ENCODE measurements around the gene LTK. TPM values are rescaled to one million over a fixed set of nuclear protein-coding genes. Genes with fewer than 3 reads are reported as not detected.

The LTK gene
- total and polyA plus RNA-seq, 2 donors from 2014 or later, result 0.91 to 6.7 TPM

DNA sequence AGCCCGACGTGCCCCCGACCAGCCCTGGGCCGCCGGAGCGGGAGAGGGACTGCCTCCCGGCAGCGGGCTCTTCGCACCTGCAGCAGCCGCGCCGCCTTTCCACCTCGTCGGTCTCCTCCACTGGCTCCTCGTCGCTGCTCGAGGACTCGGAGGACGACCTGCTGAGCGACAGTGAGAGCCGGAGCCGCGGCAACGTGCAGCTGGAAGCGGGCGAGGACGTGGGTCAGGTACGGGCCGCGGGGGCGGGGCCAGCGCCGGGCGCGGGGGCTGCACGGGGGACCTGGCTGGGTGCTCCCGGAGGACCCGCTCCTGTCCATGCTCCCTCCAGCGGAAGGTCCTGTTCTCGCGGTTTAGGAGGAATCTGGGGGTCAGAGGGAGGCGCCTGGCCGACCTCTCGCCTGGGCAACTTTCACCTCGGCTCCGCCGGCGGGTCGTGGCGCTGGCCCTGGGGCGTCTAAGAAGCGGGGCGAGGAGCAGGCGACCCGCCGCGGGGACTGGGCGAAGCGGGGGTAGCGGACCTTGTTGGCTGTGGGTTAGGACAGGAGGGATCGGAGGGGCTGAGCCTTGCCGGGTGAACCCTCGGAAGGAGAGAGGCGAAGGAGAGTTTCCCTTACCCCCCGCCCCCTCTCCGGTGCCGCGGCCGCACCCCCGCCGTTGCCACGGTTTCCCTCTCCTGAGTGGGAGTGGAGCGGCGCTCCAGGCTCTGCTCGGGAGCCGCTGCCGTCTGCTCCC lies 19.3 kb downstream of the LTK start:
- Histone ChIP-seq H3K4me3 (ENCODE audit: low read length in 3 of 3) (no peak overlapping the region), H3K9me3 (ENCODE audit: control insufficient read depth in 2 of 3, insufficient read depth in 1 of 3, low read length in 3 of 3) (no peaks in the 10 kb centered on the region), H3K27me3 (ENCODE audit: control insufficient read depth, insufficient read depth, low read length) (peaks cover 9% of the 10 kb centered on the region), H3K9ac (ENCODE audit: low read length in 3 of 3) (no peak overlapping the region), H3K27ac (ENCODE audit: low read depth in 2 of 2, low read length in 2 of 2) (no peak overlapping the region), H3K36me3 (ENCODE audit: control insufficient read depth in 2 of 3, insufficient read depth in 3 of 3, low read length in 3 of 3) (no peaks in the 10 kb centered on the region), H3K4me1 (ENCODE audit: control insufficient read depth in 2 of 3, insufficient read depth in 2 of 3, low read depth in 1 of 3, low read length in 3 of 3) (peaks cover 0 to 16% (median 13%) of the 10 kb centered on the region in 3 donors)
- TF ChIP-seq, protein P1, sequence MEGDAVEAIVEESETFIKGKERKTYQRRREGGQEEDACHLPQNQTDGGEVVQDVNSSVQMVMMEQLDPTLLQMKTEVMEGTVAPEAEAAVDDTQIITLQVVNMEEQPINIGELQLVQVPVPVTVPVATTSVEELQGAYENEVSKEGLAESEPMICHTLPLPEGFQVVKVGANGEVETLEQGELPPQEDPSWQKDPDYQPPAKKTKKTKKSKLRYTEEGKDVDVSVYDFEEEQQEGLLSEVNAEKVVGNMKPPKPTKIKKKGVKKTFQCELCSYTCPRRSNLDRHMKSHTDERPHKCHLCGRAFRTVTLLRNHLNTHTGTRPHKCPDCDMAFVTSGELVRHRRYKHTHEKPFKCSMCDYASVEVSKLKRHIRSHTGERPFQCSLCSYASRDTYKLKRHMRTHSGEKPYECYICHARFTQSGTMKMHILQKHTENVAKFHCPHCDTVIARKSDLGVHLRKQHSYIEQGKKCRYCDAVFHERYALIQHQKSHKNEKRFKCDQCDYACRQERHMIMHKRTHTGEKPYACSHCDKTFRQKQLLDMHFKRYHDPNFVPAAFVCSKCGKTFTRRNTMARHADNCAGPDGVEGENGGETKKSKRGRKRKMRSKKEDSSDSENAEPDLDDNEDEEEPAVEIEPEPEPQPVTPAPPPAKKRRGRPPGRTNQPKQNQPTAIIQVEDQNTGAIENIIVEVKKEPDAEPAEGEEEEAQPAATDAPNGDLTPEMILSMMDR (IDR thresholded peaks at IDR 0.05; ENCODE audit: borderline replicate concordance, extremely low read depth, insufficient read depth), result no peak
- intact Hi-C loops (cut with DNase I), result no loop called here
- no peak for FAIRE-seq
- DNase-seq, result peak; percentile 53 to 82 (median 54)

DNA sequence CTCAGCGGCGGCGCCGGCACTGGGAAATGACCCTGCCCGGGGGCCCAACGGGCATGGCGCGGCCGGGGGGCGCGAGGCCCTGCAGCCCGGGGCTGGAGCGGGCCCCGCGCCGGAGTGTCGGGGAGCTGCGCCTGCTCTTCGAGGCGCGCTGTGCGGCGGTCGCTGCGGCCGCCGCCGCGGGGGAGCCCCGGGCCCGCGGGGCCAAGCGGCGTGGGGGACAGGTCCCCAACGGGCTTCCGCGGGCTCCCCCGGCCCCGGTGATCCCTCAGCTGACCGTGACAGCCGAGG lies 19.8 kb downstream of the LTK start:
- Histone ChIP-seq H3K27ac (ENCODE audit: low read depth in 2 of 2, low read length in 2 of 2) (no peak overlapping the region), H3K9ac (ENCODE audit: low read length in 3 of 3) (no peak overlapping the region), H3K4me3 (ENCODE audit: low read length in 3 of 3) (no peak overlapping the region), H3K4me1 (ENCODE audit: control insufficient read depth in 2 of 3, insufficient read depth in 2 of 3, low read depth in 1 of 3, low read length in 3 of 3) (peaks cover 0 to 16% (median 13%) of the 10 kb centered on the region in 3 donors), H3K27me3 (ENCODE audit: control insufficient read depth, insufficient read depth, low read length) (peaks cover 8% of the 10 kb centered on the region), H3K36me3 (ENCODE audit: control insufficient read depth in 2 of 3, insufficient read depth in 3 of 3, low read length in 3 of 3) (no peaks in the 10 kb centered on the region), H3K9me3 (ENCODE audit: control insufficient read depth in 2 of 3, insufficient read depth in 1 of 3, low read length in 3 of 3) (no peaks in the 10 kb centered on the region)
- intact Hi-C loops (cut with DNase I), result no loop called here
- FAIRE-seq (no peak), DNase-seq (no peak)
- TF ChIP-seq, protein P1 (IDR thresholded peaks at IDR 0.05; ENCODE audit: borderline replicate concordance, extremely low read depth, insufficient read depth), result no peak

DNA sequence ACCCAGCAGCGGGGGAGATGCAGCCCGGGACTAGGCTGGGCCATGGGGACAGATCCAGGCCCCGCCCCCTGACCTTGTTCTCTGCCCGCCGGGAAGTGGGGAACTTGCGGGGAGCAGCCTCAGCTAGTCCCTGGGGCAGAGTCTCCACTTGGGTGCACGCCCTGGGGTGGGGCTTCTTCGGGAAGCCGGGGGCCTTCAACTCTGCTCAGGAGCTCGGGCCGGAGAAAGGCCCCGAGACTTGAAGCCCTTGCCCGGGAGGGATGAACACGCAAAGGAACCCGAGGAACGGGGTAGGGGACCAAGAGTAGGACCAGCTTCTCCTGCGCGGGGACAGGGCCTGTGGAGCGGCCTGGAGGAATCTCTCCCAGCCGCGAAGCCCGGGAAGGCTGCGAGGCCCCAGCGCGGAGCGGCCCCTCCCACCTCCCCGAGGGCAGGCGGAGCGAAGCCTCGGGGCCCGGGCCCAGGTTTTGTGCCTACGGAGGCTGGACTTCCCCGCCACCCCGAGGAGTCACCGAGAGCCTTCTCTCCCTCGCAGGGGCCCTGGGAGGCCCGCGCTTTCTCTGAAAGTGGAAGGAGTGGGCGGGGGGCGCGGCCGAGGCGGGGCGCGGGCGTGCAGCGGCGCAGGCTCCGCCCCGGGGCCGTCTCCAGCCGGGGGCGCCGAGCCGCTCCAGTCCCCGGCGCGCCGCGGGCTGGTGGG lies 20.3 kb downstream of the LTK start, which contains the start of gene ITPKA:
Gene ITPKA (plus strand): TSS at position 670 of the 697 bp plus-strand sequence. CDS start 54 bp downstream, outside the sequence.
- Histone ChIP-seq H3K9ac (ENCODE audit: low read length in 3 of 3) (peak within 1 kb of the TSS in 1 of 3 donors; percentile 61), H3K4me1 (ENCODE audit: control insufficient read depth in 2 of 3, insufficient read depth in 2 of 3, low read depth in 1 of 3, low read length in 3 of 3) (peaks cover 0 to 16% (median 13%) of the 10 kb centered on the region in 3 donors), H3K27ac (ENCODE audit: low read depth in 2 of 2, low read length in 2 of 2) (no peak within 1 kb of the TSS), H3K36me3 (ENCODE audit: control insufficient read depth in 2 of 3, insufficient read depth in 3 of 3, low read length in 3 of 3) (no peaks in the 10 kb centered on the region), H3K9me3 (ENCODE audit: control insufficient read depth in 2 of 3, insufficient read depth in 1 of 3, low read length in 3 of 3) (no peaks in the 10 kb centered on the region), H3K27me3 (ENCODE audit: control insufficient read depth, insufficient read depth, low read length) (peaks cover 6% of the 10 kb centered on the region), H3K4me3 (ENCODE audit: low read length in 3 of 3) (peak within 1 kb of the TSS; percentile 0 to 55 (median 53))
- DNase-seq (peak; percentile 74 to 87 (median 82)), FAIRE-seq (no peak)
- TF ChIP-seq, protein P1 (IDR thresholded peaks at IDR 0.05; ENCODE audit: borderline replicate concordance, extremely low read depth, insufficient read depth), result no peak
- intact Hi-C loops (cut with DNase I), result no loop called here

Data from kidney (tissue), 14 donors.